ENCODE measurements around the gene PNPLA1.

Gene PNPLA1

DNA sequence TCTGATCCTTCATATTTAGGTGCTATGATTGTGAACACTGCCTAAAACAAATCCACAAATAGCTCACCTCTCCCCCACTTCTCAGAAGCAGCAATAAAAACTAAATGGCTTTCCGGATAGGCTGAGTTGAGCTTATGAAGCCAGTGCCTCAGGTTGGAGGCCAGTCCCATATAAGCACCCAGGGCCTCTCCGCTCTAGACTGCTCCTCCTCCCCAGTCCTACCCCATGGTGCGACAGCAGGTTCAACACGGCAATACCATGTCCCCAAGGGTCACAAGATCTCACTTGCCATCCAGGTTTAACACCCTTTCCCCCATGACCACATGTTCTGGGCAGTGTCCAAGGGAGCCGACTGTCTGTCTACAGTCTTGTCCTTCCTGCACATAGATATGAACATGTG, 46.1 kb downstream of the PNPLA1 start:
- no peak for DNase-seq (ENCODE audit: low read depth in 2 of 2)

DNA sequence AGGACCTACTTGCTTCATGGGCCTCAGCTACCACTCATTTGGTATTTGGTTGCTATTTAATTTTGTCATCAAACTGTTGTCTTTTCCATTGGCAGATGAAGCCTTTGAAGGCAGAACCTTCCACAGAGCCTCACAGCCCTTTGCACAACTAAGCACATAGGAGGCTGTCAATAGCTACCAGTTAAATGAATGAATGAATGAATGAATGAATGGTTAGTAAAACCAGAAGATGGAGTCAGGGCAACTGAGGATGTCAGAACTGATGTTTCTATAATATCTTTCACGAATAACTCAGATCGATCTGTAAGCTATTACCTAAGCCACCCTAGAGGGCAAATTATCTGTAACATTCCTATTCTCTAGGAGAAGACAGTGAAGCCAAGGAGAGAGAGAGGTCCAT, 47.8 kb downstream of the PNPLA1 start:
- no peak for DNase-seq (ENCODE audit: low read depth in 2 of 2)

DNA sequence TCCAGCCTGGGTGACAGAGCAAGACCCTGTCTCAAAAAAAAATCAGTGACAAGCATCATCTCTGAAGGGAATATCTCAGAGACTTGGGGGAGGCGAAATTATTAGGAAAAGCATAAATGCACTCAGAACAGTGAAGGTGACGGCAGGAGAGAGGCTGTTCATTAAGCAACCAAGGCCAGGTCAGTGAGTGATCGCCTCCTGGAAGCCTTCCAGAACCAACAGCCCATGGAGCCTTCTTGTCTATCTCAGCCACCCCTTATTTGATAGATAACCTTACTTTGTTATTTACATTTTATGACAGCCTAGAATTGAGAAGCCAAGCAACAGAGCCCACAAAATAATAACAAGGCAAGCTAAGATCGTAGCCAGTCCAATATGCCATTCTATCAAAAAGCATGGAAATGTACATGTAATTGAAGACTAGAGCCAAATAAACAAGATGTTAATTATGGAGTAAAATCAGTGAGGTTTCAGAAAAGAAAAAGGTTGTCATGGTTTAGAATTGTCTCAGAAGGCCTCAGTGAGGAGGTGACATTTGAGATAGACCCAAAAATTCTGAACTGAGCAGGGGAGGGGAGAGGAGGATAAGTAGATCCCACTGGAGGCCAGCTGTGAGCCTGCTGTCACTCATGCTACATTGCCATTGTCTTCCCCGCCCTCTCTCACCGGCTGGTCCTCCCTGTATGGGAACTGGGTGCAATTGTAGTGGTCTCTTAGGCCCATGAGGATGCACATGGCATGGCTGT, 49.0 kb downstream of the PNPLA1 start:
- no peak for DNase-seq (ENCODE audit: low read depth in 2 of 2)

DNA sequence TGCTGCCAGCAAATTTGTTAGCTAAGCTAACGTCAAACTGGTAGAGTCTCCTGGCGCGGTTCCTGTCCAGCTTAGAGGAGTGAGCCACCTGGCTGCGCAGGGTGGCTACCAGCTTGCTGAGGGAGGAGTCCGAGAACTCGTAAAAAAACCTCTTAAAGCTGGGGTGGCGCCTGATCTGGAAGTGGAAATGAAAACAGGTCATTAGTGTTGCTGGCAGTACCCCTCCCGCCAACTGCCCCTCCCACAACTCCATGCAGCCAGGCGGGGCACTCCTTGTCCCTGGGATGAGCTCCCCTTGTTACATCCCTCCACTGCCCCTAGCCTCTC, 49.5 kb downstream of the PNPLA1 start:
- no peak for DNase-seq (ENCODE audit: low read depth in 2 of 2)

DNA sequence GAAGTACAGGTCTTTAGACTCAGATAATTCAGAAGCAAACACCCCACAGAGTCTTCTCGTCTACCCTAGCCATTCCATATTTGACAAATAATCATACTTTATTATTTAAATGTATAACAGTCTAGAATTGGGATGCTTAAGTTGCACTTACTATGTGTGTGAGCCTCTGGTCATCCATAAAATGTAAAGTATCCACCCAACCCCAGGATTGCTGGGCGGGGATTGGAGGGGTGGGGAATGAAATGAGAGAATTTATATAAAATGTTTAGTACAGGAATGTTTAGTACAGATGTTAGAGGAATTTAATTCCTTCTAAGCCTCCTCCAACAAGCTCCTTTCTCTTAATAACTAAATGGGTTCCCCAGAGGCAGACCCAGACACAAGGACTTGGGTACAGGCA, 50.0 kb downstream of the PNPLA1 start:
- no peak for DNase-seq (ENCODE audit: low read depth in 2 of 2)

DNA sequence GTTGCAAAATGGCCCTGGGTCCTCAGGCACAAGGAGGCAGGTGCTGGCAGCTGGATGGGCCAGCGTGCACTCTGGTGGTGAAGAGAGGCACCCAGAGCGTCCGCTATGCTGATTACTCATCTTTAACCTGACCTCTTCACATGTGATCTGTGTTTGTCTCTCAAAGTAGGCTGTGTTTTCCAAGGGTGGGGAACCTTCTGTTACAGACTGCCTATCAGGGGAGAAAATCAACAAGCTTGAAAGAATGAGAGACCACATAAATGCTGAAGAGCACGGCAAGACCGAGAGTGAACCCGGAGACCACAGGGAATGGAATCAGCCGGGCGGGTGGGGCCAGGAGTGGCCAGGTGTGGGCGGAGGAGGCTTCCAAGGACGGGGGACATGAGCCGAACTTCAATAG, 50.6 kb downstream of the PNPLA1 start:
- DNase-seq (ENCODE audit: low read depth in 2 of 2) = no peak

DNA sequence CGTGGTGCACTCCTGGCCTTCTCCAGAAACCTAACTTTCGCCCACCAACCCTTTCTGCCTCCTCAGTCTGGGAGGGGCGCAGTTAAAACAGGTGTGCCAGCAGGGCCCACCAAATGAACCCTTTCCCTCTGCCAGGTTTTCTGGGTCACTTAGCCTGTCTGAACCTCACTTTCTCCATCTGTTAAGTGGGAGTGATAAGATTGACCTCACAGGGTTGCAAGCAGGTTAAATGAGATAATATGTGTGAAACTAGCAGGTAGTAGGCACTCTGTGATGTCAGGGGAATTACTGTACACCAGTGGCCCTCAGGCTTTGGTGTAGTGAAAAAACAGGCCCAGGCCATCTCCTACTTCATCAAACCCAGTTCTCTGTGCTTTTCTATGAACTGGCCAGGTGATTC, 52.7 kb downstream of the PNPLA1 start:
- no peak for DNase-seq (ENCODE audit: low read depth in 2 of 2)

DNA sequence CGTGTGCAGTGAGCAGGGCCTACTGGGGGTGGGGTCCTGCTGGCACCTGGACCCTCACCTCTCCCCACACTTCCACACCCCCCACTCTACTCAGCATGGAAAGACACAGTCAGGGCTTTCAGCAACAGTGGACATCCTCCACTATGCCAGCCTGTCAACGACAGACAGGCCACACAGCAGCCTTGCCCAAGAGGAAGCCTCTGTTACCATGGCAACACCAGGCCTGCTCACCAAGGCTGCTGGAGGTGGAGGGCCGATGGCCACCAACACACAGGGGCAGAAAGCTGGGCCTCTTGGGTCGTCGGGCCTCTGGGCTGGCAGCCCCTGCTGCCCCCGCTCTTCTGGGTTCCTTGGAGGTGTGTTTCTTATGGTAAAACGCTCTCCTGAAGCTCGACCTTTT, 53.2 kb downstream of the PNPLA1 start:
- DNase-seq (ENCODE audit: low read depth in 2 of 2) = no peak

DNA sequence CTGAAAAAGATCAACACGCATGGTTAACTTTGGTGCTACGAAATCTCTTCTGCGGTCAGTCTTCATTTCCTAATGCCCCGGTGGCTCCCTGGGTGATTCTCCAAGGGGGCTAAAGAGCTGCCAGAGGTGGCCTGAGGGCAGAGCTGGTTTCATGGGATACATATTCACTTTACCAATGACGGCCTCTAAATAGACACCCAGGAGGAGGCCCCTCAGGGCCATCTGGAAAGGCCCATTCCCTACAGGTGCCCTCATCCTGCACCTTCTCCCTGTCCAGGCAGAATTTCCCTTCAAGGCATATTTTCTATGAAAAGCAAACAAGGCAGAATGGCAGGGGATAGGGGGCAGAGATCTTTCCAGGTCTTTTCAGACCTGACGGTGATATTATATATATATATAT, 54.3 kb downstream of the PNPLA1 start:
- DNase-seq (ENCODE audit: low read depth in 2 of 2) = no peak

DNA sequence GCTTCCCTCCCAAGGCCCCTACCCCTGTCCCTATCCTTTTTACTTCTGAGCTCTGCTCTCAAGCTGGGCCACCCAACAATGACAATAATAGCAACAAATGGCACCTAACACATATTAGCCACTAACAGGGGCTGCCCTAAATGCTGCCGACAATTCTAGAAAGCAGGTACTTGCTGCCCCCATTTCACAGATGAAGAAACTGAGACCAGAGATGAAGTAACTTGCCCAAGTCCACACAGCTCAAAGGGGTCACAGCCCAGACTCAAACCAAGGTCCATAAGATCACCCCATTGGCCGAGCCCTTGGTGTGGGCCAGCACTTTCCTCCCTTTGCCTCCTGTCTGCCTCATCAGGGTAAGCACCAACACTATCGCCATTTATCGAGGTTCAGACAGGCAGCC, 54.9 kb downstream of the PNPLA1 start:
- no peak for DNase-seq (ENCODE audit: low read depth in 2 of 2)

DNA sequence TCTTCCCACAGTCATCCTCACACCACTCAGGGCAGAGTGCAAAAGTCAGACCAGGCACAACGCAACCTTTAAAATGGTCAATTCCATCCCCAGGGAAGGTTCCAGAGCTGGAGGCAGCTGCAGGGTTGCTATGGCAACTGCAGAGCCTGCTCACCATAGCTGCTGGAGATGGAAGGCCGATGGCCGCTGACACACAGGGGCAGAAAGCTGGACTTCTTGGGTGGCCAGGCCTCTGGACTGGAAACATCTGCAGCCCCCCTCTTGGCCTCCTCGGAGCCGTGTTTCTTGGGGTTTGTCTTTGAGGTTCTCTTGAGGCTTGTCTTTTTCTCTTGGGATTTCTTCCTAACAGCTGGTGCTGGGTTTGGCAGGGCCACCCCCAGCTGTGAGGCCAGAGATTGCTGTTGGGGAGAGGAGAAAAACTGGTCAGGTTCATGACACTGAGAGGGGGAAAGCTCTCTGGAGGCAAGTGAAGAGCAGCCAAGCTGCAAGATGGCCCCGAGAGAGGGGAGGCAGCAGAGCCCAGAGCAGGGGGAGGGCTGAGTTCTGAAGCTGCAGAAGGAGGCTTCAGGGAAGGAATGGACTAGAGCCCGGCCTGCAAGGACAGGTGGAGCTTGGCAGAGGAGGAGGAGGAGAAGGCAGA, 56.6 kb downstream of the PNPLA1 start:
- no peak for DNase-seq (ENCODE audit: low read depth in 2 of 2)

DNA sequence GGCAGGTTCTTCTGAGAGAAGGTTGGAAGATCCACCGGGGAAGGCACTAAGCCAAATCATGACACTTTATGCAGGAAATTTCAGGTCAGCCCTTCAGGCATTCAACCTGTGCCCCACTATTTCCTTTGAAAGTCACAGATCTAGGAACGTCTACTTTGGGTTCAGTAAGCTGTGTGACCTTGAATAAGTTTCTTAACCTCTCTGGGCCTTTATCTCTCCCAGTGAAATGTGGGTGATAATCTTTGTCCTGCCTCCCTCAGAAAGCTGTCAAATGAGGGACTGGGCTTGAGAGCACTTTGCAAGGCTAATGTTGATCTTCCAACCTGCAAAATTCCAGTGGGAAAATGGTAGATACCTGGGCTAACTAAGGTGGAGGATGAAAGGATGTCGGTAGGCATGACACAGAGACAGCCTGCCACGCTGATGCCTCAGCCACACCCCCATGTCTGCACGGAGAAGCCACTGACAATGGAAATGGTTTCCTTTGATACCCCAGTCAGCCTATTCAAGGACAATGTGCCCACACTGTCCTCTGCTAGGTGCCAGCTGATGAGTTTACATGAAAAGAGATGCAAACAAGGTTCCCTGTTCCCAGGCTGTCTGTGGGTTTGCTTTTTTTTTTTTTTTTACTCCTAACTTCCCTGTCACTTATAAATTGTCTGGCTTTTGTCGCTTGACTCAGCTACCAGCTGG, 57.5 kb downstream of the PNPLA1 start:
- no peak for DNase-seq (ENCODE audit: low read depth in 2 of 2)

DNA sequence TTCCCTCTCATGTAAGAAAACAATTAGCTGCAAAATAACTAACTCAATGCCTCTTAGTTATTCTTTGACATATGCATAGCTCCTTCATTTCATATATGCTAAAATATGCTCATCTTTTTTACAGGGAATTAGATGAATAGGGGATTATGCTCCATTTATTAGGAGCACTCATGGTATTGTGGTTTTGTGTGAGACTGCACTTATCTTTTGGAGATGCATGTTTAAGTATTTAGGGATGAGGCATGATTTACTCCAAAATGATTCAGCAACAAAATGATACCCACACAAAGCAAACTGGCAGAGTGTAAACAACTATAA, 58.0 kb downstream of the PNPLA1 start:
- DNase-seq (ENCODE audit: low read depth in 2 of 2) = no peak

DNA sequence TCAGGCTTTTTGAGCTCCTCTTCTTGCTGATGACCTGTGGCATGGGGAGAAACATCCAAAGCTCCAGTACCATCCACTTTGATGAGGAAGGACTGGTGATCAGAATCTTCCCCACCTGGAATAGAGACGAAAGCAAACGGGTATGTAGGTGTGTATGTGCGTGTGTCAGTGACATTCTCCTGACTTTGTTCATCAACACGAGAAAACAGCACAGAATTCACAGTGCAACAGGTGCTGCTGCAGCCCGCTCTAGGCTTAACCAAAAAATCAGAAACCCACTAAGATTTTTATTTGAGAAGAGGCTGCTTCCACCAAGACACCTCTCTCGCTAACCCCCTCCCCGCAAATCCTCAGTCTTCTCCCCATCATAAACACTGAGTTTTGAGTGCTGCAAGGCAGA, 58.7 kb downstream of the PNPLA1 start:
- DNase-seq (ENCODE audit: low read depth in 2 of 2) = no peak

DNA sequence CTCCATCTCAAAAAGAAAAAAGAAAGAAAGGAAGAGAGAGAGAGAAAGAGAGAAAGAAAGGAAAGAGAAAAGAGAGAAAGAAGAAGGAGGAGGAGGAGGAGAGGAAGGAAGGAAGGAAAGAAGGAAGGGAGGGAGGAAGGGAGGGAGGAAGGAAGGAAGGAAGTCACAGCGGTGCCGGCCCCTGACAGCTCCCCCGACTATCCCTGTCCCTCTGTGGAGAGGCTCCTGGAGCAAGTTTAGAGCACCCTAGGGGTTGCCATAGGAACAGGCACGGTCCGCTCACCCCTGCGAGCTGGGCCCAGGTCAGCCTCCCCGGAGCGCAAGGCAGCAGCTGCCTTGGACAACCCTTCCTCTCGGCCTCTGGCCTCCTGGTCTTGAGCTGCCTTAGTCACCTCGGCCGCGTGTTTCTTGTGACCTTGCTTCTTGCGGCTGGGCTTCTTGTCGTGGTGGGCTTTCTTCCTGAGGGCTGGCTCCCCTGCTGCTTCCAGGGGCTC, 60.0 kb downstream of the PNPLA1 start:
- no peak for DNase-seq (ENCODE audit: low read depth in 2 of 2)

DNA sequence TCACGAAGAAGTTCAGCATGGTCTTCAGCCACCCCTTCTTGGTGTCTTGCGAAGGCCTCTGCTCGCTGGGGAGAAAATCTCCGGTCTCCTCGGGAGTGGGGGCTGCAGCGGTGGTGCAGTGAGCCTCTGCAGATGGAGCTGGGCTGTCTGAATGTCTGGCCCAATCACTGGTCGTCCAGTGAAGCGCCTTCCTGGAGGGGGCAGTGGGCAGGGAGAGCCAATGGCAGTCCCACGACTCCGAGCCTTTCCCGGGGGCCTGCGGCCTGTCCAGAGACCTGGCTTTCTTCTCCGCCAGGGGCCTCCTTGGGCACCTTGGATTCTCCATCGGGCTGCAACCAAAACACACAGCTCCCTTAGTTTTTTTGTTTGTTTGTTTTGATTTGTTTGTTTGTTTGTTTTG, 60.5 kb downstream of the PNPLA1 start:
- no peak for DNase-seq (ENCODE audit: low read depth in 2 of 2)

DNA sequence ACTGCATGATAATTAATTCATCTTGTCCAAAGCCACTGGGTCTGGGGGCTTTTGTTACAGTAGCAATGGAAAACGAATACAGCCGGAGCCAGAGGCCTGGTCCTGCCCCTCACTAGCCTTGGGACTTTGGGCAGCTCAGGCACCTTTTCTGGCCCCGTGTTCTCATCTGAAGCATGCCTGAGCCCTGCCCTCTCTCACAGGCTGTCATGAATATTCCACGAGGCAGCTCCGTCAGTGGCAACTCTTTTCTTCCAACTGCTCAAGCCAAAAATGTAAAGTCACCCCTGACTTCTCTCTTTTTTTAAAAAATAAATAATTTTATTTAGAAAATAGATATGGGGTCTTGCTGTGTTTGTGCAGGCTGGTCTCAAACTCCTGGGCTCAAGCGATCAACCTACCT, 61.5 kb downstream of the PNPLA1 start:
- DNase-seq (ENCODE audit: low read depth in 2 of 2) = no peak

DNA sequence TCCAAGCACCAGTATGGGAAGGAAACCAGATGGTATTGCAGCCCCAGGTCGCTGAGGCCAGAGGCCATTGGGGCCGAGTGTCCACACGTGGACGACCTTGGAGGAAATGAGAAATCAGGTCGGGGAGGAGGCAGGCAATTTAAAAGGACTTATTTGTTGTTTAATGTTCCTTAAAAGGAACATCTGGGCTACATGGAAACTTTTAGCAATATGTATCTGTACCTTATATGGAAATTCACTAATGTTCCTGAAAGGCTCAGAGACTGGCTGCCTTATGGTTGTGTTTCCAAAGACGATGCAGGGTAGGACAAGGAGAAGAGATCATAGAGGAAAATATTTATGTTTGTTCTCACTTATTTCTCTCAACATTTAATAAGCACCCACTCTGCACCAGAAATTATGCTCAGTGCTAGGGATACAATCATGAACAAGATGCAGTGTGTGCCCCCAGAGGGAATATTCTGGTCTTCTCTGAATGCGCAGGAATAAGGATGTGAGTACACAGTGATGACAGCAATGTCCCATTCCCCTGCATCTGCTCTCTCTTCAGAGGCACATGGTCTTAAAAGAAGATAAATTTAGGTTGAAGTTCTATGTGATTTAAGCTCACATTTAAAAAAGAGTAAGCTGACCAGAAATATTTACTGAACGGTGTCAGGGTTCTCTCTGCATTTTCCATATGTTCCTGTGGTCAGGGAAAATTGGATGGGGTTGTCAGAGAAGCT, 63.5 kb downstream of the PNPLA1 start:
- DNase-seq (ENCODE audit: low read depth in 2 of 2) = no peak

DNA sequence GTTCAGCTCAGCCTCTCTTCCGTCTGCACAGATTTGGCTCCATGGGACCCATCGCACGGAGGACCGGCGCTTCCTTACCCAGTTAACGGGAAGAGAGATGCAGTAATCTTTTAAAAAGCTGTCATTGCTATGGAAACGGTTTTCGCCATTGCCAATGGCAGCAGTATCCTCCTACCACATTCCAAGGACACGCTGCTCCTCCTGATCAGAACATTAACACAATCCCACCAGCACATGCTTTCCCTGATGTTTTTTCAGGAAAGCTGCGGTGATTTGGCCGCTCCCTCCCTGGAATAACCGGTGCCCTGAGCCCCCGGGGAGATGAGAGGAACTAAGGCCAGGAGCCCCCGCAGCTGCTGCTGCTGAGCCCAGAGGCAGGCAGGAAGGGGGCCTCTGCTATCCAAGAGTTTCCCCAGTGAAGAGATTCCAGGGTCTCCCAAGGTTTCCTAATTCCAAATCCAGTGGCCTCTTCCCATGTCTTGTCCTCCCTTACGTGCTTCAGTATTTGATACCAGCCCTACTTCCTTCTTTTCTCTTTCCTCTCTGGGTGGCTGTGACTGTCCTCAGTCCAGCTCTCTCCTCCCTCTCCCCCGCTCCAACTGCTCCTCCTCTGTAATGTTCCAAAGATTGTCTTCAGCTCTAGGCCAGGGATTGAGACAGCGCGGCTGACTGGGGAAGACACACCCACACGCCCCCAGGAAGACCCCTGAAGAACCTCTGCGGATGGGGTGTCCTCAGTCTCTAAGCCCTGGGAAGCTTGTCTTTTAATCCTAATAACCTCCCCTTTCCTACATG, 64.3 kb downstream of the PNPLA1 start:
- no peak for DNase-seq (ENCODE audit: low read depth in 2 of 2)

DNA sequence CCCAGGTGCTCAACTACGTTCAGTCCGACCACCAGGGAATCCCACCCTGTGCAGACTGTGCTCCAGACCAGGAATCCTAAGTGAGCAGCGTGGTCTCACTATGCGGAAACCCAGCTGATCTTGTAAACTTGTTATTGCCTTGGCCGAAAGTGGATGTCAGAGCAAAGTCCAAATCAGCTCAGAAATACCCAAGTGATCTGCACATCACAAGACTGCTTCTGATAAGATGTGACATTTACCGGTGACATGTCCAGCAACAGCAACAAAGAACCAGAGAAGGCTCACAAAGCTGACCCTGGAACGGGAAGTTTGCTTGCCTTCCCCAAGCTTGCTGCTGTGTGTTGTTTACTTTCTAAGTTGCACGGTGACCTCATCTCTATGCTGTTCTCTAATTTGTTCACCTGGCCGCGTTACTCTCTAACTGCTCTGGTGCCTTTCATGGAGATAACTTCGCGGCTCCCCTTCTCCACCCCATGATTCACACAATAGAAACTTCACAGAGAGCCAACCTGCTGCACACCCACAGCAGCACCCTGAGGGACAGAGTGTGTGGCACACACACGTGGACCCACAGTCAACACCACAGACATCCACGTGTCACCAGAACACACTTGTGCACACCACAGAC, 65.1 kb downstream of the PNPLA1 start:
- no peak for DNase-seq (ENCODE audit: low read depth in 2 of 2)

DNA sequence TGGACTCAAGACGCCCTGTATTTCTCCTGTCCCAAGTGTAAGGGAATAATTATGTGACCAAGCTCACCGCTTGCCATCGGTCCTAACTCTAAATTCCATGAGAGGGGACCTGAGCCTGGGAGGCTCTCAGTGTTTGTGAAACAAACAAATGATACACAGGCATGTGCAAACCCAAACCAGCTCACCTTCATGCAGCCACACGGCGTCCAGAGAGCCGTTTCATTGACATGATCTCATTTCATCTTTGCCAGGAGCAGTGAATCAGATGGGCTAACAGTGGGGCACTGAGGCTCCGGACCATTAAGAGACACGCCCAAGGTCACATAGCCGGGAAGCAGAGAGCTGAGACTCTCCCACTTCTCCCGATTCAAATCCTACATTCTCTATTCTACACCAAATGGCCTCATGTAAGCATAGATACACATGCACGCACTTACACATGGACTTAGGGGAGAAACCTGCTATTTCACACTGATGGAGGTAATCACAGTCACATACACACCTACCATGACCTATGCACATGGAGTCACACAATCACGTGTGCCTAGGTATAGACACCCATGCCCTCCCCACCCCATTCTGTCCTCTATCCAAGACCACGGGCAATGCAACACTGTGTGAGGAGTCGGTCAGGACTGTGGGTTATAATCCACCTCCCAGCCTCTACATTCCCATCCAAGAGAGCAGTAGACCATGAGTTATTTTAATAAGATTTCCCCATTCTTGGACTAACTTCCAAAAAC, 65.8 kb downstream of the PNPLA1 start:
- DNase-seq (ENCODE audit: low read depth in 2 of 2) = no peak
